Measurements from ENCODE around the gene ETHE1.

ETHE1 gene

DNA sequence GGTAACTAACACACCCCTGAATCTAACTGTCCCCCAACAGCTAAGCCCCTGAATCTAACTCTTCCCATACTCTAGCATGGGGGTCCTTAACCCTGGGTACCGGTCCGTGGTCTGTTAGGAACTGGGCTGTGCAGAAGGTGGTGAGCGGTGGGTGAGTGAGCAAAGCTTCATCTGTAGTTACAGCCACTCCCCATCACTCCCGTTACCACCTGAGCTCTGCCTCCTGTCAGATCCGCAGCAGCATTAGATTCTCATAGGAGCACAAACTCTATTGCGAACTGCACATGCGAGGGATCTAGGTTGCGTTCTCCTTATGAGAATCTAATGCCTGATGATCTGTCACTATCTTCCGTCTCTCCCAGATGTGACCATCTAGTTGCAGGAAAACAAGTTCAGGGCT, 16.3 kb downstream of the ETHE1 start:
- Histone ChIP-seq H3K4me3 (ENCODE audit: low read length) (no peak overlapping the region), H3K79me2 (ENCODE audit: control insufficient read depth, insufficient read depth, low read length) (no peaks in the 10 kb centered on the region), H3K27me3 (ENCODE audit: insufficient read depth, low read length, poor library complexity) (no peaks in the 10 kb centered on the region), H4K8ac (ENCODE audit: low read depth, low read length) (no peak overlapping the region), H3K4ac (ENCODE audit: low read depth, low read length) (no peak overlapping the region), H3K18ac (ENCODE audit: low read length) (no peak overlapping the region), H3K27ac (ENCODE audit: low read depth, low read length) (no peak overlapping the region), H3K79me1 (ENCODE audit: low read length) (no peaks in the 10 kb centered on the region), H2AK5ac (ENCODE audit: low read length) (no peak overlapping the region), H2BK15ac (replicated peaks; ENCODE audit: low read depth) (no peak overlapping the region), H3K9ac (ENCODE audit: low read length) (no peak overlapping the region), H2BK120ac (ENCODE audit: low read depth, low read length) (no peak overlapping the region), H3K4me1 (ENCODE audit: control insufficient read depth, low read depth, low read length) (no peaks in the 10 kb centered on the region), H3K36me3 (ENCODE audit: control insufficient read depth, insufficient read depth, low read length) (no peaks in the 10 kb centered on the region), H3K23ac (ENCODE audit: low read length) (no peak overlapping the region), H3K4me2 (ENCODE audit: low read length) (no peak overlapping the region), H4K5ac (ENCODE audit: low read length) (no peak overlapping the region), H2BK5ac (ENCODE audit: low read length) (no peak overlapping the region), H3K56ac (ENCODE audit: low read length) (no peak overlapping the region)
- no peak for DNase-seq
- no CpG with 5 or more reads among the region's 9 CpGs for WGBS (ENCODE audit: extremely low coverage, insufficient coverage, low lambda C conversion rate)

DNA sequence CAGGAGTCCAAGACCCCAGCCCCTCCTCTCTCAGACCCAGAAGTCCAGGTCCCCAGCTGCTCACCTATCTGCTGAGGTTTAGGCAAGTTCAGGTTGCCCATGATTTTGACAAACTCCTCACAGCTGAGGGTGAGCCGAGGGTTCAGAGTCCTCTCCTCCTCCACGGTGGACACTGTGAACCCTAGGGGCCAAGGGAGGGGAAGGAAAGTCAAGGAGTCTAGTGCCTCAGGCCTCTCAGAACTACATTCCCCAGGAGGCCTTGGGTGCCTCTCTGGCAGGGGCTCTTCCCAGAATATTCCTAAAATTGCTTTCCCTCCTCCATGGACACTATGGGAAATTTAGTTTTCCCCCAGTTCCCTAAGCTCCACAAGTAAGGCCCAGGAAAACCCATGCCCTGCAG, 19.1 kb downstream of the ETHE1 start:
- Histone ChIP-seq H3K36me3 (ENCODE audit: control insufficient read depth, insufficient read depth, low read length) (no peaks in the 10 kb centered on the region), H3K4me3 (ENCODE audit: low read length) (no peak overlapping the region), H3K4me2 (ENCODE audit: low read length) (no peak overlapping the region), H2AK5ac (ENCODE audit: low read length) (no peak overlapping the region), H2BK15ac (replicated peaks; ENCODE audit: low read depth) (no peak overlapping the region), H4K5ac (ENCODE audit: low read length) (no peak overlapping the region), H4K8ac (ENCODE audit: low read depth, low read length) (no peak overlapping the region), H2BK5ac (ENCODE audit: low read length) (no peak overlapping the region), H3K79me2 (ENCODE audit: control insufficient read depth, insufficient read depth, low read length) (no peaks in the 10 kb centered on the region), H3K27ac (ENCODE audit: low read depth, low read length) (no peak overlapping the region), H3K18ac (ENCODE audit: low read length) (no peak overlapping the region), H2BK120ac (ENCODE audit: low read depth, low read length) (no peak overlapping the region), H3K27me3 (ENCODE audit: insufficient read depth, low read length, poor library complexity) (peaks cover 2% of the 10 kb centered on the region), H3K56ac (ENCODE audit: low read length) (no peak overlapping the region), H3K4me1 (ENCODE audit: control insufficient read depth, low read depth, low read length) (no peaks in the 10 kb centered on the region), H3K79me1 (ENCODE audit: low read length) (no peaks in the 10 kb centered on the region), H3K23ac (ENCODE audit: low read length) (no peak overlapping the region), H3K4ac (ENCODE audit: low read depth, low read length) (no peak overlapping the region), H3K9ac (ENCODE audit: low read length) (no peak overlapping the region)
- WGBS (ENCODE audit: extremely low coverage, insufficient coverage, low lambda C conversion rate) = no CpG with 5 or more reads among the region's 2 CpGs
- peak; percentile 20 for DNase-seq

DNA sequence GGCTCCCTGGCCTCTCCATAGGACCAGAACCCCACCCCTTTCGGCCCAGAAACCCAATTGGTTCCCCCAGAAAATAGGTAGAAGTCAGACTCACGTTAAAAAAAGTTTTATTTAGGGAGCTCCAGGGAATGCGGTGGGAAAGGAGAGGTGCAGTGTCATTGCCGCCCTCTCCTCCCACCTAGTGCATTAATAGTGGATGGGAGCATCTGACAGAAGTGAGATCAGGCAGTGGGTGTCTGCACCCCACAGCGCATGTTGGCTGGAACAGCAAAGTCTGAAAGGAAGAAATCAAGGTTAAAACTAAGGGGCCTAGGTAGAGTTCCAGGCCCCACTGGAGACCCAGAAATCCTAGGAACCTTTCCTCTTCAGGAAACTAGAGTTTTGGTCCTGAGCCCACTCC, 20.4 kb downstream of the ETHE1 start:
- Histone ChIP-seq H3K79me2 (ENCODE audit: control insufficient read depth, insufficient read depth, low read length) (no peaks in the 10 kb centered on the region), H2BK120ac (ENCODE audit: low read depth, low read length) (no peak overlapping the region), H3K23ac (ENCODE audit: low read length) (no peak overlapping the region), H3K4me1 (ENCODE audit: control insufficient read depth, low read depth, low read length) (peaks cover 2% of the 10 kb centered on the region), H3K36me3 (ENCODE audit: control insufficient read depth, insufficient read depth, low read length) (no peaks in the 10 kb centered on the region), H4K8ac (ENCODE audit: low read depth, low read length) (no peak overlapping the region), H3K9ac (ENCODE audit: low read length) (no peak overlapping the region), H3K4ac (ENCODE audit: low read depth, low read length) (no peak overlapping the region), H3K4me2 (ENCODE audit: low read length) (no peak overlapping the region), H3K56ac (ENCODE audit: low read length) (no peak overlapping the region), H3K18ac (ENCODE audit: low read length) (no peak overlapping the region), H3K27ac (ENCODE audit: low read depth, low read length) (no peak overlapping the region), H4K5ac (ENCODE audit: low read length) (no peak overlapping the region), H2BK5ac (ENCODE audit: low read length) (no peak overlapping the region), H3K4me3 (ENCODE audit: low read length) (no peak overlapping the region), H3K27me3 (ENCODE audit: insufficient read depth, low read length, poor library complexity) (peaks cover 4% of the 10 kb centered on the region), H2AK5ac (ENCODE audit: low read length) (no peak overlapping the region), H2BK15ac (replicated peaks; ENCODE audit: low read depth) (no peak overlapping the region), H3K79me1 (ENCODE audit: low read length) (no peaks in the 10 kb centered on the region)
- WGBS (ENCODE audit: extremely low coverage, insufficient coverage, low lambda C conversion rate) = no CpG with 5 or more reads among the region's 5 CpGs
- DNase-seq = no peak

DNA sequence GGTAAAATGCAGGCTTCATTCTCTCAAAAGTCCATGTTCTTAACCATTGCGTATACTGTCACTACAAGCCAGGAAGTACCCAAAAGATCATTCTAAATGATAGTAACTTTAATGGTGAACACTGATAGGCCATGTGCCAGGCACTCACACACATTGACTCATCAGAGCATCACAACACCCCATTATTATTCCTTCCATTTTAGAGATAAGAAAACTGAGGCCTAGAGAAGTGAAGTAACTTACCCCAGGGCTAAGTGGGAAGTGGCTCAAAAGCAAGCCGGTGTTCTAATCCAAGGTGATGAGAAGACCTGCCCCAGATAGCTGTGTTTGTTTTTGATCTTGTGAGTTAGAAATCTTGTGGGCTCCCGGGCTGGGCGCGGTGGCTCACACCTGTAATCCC, 21.1 kb downstream of the ETHE1 start:
- Histone ChIP-seq H3K79me2 (ENCODE audit: control insufficient read depth, insufficient read depth, low read length) (no peaks in the 10 kb centered on the region), H2BK5ac (ENCODE audit: low read length) (no peak overlapping the region), H3K18ac (ENCODE audit: low read length) (no peak overlapping the region), H3K27me3 (ENCODE audit: insufficient read depth, low read length, poor library complexity) (peaks cover 4% of the 10 kb centered on the region), H3K4me1 (ENCODE audit: control insufficient read depth, low read depth, low read length) (peaks cover 2% of the 10 kb centered on the region), H3K4ac (ENCODE audit: low read depth, low read length) (no peak overlapping the region), H4K5ac (ENCODE audit: low read length) (no peak overlapping the region), H3K9ac (ENCODE audit: low read length) (no peak overlapping the region), H3K4me3 (ENCODE audit: low read length) (no peak overlapping the region), H2BK120ac (ENCODE audit: low read depth, low read length) (no peak overlapping the region), H3K56ac (ENCODE audit: low read length) (no peak overlapping the region), H2AK5ac (ENCODE audit: low read length) (no peak overlapping the region), H2BK15ac (replicated peaks; ENCODE audit: low read depth) (no peak overlapping the region), H3K23ac (ENCODE audit: low read length) (no peak overlapping the region), H3K27ac (ENCODE audit: low read depth, low read length) (no peak overlapping the region), H4K8ac (ENCODE audit: low read depth, low read length) (no peak overlapping the region), H3K4me2 (ENCODE audit: low read length) (no peak overlapping the region), H3K36me3 (ENCODE audit: control insufficient read depth, insufficient read depth, low read length) (no peaks in the 10 kb centered on the region), H3K79me1 (ENCODE audit: low read length) (no peaks in the 10 kb centered on the region)
- no CpG with 5 or more reads among the region's 5 CpGs for WGBS (ENCODE audit: extremely low coverage, insufficient coverage, low lambda C conversion rate)
- DNase-seq = no peak

DNA sequence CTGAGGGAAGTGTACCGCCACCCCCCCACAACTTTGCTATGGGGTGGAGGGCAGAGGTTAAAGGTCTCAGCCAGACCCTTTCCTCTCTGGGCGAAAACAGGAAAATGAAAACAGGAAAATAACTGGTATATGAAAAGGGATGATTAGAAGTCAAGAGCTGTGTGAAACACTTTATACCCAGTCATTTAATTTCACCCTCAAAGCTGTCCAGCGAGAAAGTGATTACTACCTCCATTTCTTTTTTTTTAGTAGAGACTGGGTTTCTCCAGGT, 21.9 kb downstream of the ETHE1 start:
- Histone ChIP-seq H3K27me3 (ENCODE audit: insufficient read depth, low read length, poor library complexity) (peaks cover 4% of the 10 kb centered on the region), H3K4ac (ENCODE audit: low read depth, low read length) (no peak overlapping the region)
- WGBS (ENCODE audit: extremely low coverage, insufficient coverage, low lambda C conversion rate) = no CpG with 5 or more reads among the region's 3 CpGs

DNA sequence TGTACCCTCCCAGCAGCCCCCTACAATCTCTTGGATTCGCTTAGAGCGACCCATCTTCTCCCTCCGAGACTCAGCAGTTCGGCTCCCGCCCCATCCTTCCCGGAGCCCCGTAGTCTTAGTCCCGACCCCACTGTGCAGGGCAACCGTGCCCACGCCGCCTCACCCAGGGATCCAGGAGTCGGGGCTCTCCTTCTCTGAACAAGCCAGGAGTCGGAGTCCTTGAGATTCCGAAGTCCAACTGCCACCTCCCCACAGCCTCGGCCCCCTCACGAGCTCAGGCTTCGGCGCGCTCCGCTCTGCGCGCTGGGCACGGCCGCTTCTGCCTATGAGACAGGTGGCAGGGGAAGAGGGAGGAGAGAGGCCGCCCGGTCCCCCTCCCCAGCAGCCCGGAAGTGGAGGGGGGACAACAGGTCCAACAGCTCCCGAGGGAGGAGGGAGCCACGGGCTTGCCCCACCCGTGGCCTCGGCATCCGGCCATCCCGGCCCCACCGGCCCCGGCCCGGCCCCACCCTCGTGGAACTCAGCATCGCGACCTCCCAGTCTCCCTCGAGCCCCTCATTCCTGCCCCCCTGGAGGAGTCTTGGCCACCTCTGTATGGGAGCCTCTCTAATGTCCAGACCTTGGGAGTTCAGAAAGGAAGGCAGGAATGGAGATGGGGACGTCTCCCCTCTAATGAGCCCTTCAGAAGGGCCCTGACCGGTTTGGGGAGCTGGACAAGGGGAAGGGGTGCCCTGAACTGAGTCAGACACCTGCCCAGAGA, 22.4 kb downstream of the ETHE1 start, which contains the start of gene PHLDB3:
PHLDB3 (minus strand) TSS at position 321 of the 760 bp plus-strand sequence. CDS start 628 bp downstream, outside the sequence.
- H3K56ac ChIP-seq (ENCODE audit: low read length) = peak within 1 kb of the TSS; percentile 91
- H3K36me3 ChIP-seq (ENCODE audit: control insufficient read depth, insufficient read depth, low read length) = no peaks in the 10 kb centered on the region
- peak within 1 kb of the TSS; percentile 43 for H4K8ac ChIP-seq (ENCODE audit: low read depth, low read length)
- no peaks in the 10 kb centered on the region for H3K79me1 ChIP-seq (ENCODE audit: low read length)
- no peak within 1 kb of the TSS for H2BK15ac ChIP-seq (replicated peaks; ENCODE audit: low read depth)
- WGBS (ENCODE audit: extremely low coverage, insufficient coverage, low lambda C conversion rate) = no CpG with 5 or more reads among the region's 42 CpGs
- peaks cover 2% of the 10 kb centered on the region for H3K4me1 ChIP-seq (ENCODE audit: control insufficient read depth, low read depth, low read length)
- H3K9ac ChIP-seq (ENCODE audit: low read length) = peak within 1 kb of the TSS; percentile 79
- DNase-seq = peak; percentile 36
- no peak within 1 kb of the TSS for H3K4ac ChIP-seq (ENCODE audit: low read depth, low read length)
- no peak within 1 kb of the TSS for H2AK5ac ChIP-seq (ENCODE audit: low read length)
- H3K79me2 ChIP-seq (ENCODE audit: control insufficient read depth, insufficient read depth, low read length) = no peaks in the 10 kb centered on the region
- no peak within 1 kb of the TSS for H2BK5ac ChIP-seq (ENCODE audit: low read length)
- H2BK120ac ChIP-seq (ENCODE audit: low read depth, low read length) = no peak within 1 kb of the TSS
- H3K23ac ChIP-seq (ENCODE audit: low read length) = peak within 1 kb of the TSS; percentile 45
- no peak within 1 kb of the TSS for H4K5ac ChIP-seq (ENCODE audit: low read length)
- peak within 1 kb of the TSS; percentile 92 for H3K4me2 ChIP-seq (ENCODE audit: low read length)
- peak within 1 kb of the TSS; percentile 68 for H3K4me3 ChIP-seq (ENCODE audit: low read length)
- no peak within 1 kb of the TSS for H3K27ac ChIP-seq (ENCODE audit: low read depth, low read length)
- peaks cover 4% of the 10 kb centered on the region for H3K27me3 ChIP-seq (ENCODE audit: insufficient read depth, low read length, poor library complexity)
- H3K18ac ChIP-seq (ENCODE audit: low read length) = no peak within 1 kb of the TSS

More for the DNA sequence above, 21.9 kb downstream of the ETHE1 start:
- Histone ChIP-seq H3K9ac (ENCODE audit: low read length) (no peak overlapping the region), H3K36me3 (ENCODE audit: control insufficient read depth, insufficient read depth, low read length) (no peaks in the 10 kb centered on the region), H3K56ac (ENCODE audit: low read length) (no peak overlapping the region), H4K8ac (ENCODE audit: low read depth, low read length) (no peak overlapping the region), H3K18ac (ENCODE audit: low read length) (no peak overlapping the region), H3K4me3 (ENCODE audit: low read length) (no peak overlapping the region), H2BK15ac (replicated peaks; ENCODE audit: low read depth) (no peak overlapping the region), H2BK120ac (ENCODE audit: low read depth, low read length) (no peak overlapping the region), H3K23ac (ENCODE audit: low read length) (no peak overlapping the region), H3K4me2 (ENCODE audit: low read length) (no peak overlapping the region), H3K27ac (ENCODE audit: low read depth, low read length) (no peak overlapping the region), H4K5ac (ENCODE audit: low read length) (no peak overlapping the region), H2AK5ac (ENCODE audit: low read length) (no peak overlapping the region), H3K79me2 (ENCODE audit: control insufficient read depth, insufficient read depth, low read length) (no peaks in the 10 kb centered on the region), H3K79me1 (ENCODE audit: low read length) (no peaks in the 10 kb centered on the region), H2BK5ac (ENCODE audit: low read length) (no peak overlapping the region), H3K4me1 (ENCODE audit: control insufficient read depth, low read depth, low read length) (peaks cover 2% of the 10 kb centered on the region)
- DNase-seq = no peak
